Measurements from ENCODE around the gene TMEM167A. TPM values are rescaled to one million over a fixed set of nuclear protein-coding genes. Genes with fewer than 3 reads are reported as not detected.

TMEM167A gene
- 86.8 and 88.2 TPM in 2 replicates for total RNA-seq

- intact Hi-C loops (cut with micrococcal nuclease) = loop anchor here (1.0 to 5.0 kb wide), 12 partner anchors 261 to 1776 kb away; partner anchors contain the start of genes RPS23, SSBP2 and ZCCHC9
These were observed at the start of gene TMEM167A, which contains the start of gene XRCC4 for GRCh38 chr5:83076742-83077661. Gene TMEM167A (minus strand): TSS chr5:83077394. CDS start chr5:83077323, 71 bp downstream. Gene XRCC4 (plus strand): TSS chr5:83077547. CDS start chr5:83104920, 27,373 bp downstream.

GRCh38 chr5:83126501-83126900 lies 49.3 kb upstream of the TMEM167A start:
- intact Hi-C loops (cut with micrococcal nuclease) = no loop called here

GRCh38 chr5:83125560-83125959 lies 48.4 kb upstream of the TMEM167A start:
- intact Hi-C loops (cut with micrococcal nuclease) = no loop called here

- intact Hi-C loops (cut with micrococcal nuclease) = no loop called here
These were observed 47.4 kb upstream of the TMEM167A start for GRCh38 chr5:83124593-83124992.

DNA sequence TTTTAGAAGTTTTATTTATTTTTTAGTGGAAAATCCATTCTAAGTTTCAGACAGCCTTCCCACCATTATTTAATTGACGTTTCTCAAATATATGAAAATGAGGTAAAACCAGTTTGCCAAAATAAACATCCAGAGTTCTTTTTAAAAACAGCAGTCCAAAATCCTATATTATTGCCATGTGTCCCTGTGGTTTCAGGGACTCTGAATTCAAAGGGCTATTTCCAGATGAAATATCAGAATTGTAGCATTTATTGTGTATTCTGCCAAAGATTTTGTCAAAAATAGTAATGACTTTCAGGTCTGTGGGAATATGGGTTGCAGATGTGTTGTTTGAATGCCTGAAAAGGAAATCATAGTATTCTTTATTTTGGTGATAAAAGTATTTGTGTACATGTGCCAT lies 41.8 kb upstream of the TMEM167A start:
- intact Hi-C loops (cut with micrococcal nuclease) = no loop called here

DNA sequence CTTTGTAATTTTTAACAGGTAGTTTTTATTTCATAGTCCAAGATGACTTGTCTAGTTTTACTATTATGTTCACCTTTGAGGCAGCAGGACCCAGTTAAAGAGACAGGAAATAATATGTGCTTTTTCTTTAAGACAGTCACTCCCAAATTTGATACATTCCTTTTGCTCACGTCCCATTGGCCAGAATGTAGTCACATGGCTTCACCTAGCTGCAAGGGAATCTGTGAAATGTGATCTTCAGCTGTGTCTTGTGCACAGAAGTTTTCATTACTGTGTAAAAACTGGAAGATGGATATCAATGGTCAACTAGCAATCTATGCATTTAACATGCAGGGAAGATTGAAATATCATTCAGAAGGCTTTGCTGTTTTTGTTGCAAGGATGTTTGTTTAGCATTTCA lies 41.3 kb upstream of the TMEM167A start:
- intact Hi-C loops (cut with micrococcal nuclease) = no loop called here

DNA sequence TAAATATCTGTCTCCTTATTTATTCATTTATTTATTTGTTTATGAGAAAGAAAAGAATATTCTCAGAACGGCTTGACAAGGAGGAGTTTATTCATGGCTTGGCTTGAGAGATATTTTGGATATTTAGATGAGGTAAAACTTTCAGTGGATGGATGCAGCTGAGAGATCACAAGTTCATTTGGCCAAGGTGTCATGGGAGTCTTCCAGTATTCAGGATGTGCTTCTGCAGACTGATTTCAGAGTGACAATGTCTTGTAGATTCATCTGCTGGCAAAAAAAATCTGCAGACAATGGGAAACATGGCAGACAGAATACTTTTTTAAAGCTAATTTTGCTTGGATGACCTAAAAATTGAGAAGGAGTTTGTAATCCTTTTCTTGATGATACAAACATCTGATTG lies 38.6 kb upstream of the TMEM167A start:
- intact Hi-C loops (cut with micrococcal nuclease) = no loop called here

DNA sequence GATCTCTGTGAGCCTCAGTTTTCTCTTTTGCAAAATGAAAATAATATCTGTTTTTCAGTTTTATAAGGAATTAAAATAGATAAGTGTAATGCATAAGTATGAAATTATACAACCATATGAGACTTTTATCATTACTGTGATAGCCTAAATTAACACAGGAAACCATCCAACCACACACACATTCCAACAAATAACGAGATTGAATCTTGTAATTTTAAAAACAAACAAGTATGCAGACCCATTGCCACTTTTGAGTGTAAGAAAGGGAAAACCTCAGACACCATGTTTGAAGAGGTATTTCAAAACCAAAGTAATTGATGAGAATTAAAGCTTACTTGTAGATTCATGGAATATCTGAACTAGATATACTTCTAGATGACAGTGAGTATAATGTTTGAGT lies 32.2 kb upstream of the TMEM167A start:
- intact Hi-C loops (cut with micrococcal nuclease) = no loop called here

DNA sequence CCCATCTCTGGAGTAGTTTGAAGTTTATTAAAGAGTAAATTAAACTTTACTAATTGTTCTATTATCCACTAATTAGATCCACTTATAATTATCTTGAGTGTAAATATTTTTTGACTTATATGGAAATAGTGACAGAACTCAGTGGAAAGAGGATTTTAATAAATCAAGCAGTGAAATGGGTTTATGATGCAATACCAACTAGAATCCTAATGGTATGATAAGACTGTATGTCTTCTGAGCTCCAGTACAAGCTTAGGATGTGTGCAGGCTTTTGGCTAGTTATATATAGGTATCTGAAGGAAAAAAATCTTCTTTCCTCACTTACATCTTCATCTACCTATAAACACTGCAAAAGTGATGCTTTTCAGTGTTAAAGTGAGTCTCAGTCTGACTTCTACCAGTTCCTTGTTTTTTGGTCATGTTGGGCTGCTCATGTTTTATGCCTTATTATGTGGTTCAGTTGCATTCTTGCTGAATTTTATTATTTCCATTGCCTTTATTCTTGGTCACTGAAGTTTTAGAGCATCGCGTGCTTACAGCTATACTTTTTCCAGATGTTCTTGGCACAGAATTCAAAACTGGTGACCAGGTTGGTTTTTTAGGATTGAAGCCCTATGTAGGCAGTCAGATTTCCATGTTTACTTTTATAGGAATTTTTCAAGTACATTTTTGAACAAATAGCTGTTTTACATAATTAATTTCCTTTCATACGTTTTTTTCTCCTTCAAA lies 30.7 kb upstream of the TMEM167A start:
- intact Hi-C loops (cut with micrococcal nuclease) = no loop called here

- intact Hi-C loops (cut with micrococcal nuclease) = no loop called here
These were observed 26.8 kb upstream of the TMEM167A start for GRCh38 chr5:83104021-83104420.

GRCh38 chr5:83102364-83102980 lies 25.3 kb upstream of the TMEM167A start:
- intact Hi-C loops (cut with micrococcal nuclease) = no loop called here

DNA sequence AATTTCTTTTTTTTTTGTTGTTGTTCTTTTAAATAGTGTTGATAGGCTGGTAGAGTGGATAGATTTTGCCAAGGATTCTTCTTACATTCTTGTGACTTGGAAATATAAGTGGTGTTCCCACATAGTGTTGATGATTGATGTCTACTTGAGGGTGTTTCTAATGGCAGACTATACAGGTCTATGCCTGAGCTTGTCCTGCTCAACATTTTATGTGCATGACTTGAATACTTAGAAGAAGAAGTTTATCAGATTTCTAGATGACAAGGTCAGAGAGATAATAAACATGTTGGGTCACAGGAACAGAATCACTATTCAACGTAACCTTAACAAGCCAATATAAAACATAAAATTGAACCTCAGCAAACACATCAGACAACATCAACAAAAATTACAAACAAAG lies 24.3 kb upstream of the TMEM167A start:
- intact Hi-C loops (cut with micrococcal nuclease) = no loop called here

DNA sequence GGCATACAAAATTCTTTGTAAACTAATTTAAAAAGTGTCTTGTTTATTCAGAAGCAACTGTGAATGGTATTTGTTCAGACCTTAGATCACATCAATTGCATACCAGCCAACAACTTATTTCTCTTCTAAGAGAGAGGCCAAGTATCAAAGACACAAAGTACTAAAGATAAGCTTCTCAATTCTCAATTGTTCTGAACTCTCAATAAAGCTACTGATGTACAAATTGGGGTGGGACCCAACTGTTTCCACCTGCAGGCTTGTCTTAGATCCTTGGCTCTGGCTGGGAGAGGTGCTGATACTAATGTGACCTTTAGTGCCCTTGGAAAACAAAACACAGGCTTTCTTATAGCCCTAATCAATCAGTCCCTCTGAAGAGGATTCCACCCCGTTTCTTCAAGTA lies 22.3 kb upstream of the TMEM167A start:
- intact Hi-C loops (cut with micrococcal nuclease) = no loop called here

DNA sequence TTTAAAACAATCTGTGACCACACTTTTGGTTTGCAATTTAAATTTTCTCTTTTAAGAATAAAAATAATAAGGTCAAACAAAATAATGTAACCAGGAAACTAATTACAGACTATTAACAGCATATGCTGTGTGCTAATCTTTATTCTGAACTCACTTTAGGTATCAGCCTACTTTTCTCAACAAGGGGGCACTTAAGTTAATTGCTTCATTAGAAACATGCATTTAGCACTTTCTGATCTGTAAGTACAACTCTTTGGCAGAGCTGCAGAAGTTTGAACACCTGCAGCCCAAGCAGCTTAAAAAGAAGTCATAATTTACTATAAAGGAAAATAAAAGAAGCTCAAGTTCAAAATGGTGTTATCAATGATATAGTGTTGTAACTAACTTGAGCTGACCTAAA lies 21.8 kb upstream of the TMEM167A start:
- intact Hi-C loops (cut with micrococcal nuclease) = no loop called here

DNA sequence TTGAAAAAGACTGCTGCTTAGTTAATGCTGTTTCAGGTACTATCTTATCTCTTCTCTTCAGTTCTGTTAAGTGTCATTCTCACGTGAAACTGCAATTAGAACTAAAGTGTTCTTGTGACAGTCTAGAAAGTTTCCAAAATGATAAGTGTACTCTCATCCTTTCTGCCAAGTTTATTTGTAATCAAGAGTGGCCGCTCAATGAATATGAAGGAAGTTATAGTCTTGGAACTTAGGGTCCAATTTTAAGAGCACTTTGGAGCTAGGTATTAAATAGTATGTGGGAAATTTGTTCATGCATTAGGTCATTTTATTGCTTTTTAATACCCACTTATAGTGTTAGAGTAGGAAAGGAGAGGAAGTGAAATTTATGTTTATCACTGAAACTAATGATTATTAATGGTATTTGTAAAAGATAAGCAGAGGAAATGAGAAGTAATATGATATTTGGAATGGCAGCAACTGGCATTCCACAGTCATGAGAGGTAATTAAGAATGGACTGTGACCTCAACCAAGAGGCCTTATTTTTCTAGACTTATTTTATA lies 20.6 kb upstream of the TMEM167A start:
- intact Hi-C loops (cut with micrococcal nuclease) = no loop called here

DNA sequence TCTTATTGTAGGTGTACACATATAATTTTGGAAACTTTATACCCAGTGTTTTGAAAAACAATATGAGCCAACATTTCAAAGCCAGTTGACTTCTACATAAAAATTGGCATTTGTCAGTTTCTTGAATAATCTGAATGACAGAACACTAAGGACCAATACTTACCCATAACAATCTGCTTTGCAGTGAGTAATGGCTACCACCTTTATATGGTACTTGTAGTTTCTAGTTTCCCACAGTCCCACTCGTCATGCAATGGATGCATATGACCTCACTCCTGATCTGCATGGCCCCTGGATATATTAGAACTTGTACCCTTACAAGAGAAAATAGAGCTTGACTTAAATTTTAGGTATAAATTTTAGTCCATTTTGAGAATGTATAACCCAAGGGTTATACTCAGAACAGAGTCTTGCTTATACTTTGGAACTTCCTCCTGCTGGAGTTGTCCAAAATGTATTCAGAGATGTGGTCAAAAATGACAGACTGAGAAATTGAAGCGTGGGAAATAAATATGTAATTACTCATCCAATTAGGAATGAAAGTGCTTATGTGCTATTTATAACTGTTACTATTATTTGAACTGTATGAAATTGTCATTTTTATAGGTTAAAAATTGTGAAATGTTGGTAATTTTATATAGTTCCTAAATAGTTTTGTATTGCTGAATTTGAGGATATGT lies 19.6 kb upstream of the TMEM167A start:
- intact Hi-C loops (cut with micrococcal nuclease) = no loop called here

- intact Hi-C loops (cut with micrococcal nuclease) = no loop called here
These were observed 18.9 kb upstream of the TMEM167A start for GRCh38 chr5:83095957-83096539.

DNA sequence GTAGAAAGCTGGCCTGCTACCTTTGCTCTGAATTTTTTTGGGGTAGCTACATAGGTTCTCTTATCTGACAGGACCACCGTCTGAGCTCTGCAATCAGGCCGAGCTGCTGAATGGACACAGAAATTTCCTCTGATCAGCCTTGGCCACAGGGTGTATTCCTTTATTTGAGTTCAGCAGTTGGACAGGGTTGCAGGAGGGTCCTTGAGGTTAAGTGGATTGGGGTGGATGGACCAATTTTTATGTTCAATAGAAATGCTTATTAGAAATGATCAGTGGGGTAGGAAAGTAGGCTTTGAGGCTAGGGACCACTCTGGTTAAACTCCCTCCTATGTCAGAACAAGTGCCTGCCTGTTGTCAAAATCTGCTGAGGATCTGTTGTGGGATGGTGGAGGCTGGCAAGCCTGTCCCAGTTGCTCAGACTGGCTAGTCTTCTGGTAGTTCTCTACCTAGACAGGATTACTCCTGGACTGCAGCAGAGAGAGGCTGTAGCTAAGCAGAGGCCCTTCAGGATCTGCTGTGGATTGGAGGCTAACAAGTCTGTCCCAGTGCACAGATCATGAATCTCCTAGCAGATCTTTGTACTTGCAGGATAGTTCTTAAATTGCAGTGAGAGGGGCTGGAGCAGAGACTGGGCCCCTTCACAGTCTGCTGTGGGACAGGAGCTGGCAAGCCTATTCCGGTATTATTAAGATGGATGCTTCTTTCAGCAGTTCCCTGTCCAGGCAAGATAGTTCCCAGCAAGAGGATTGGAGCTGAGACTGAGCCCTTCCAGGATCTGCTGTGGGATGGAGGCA lies 18.2 kb upstream of the TMEM167A start:
- intact Hi-C loops (cut with micrococcal nuclease) = no loop called here

GRCh38 chr5:83093692-83094091 lies 16.5 kb upstream of the TMEM167A start:
- intact Hi-C loops (cut with micrococcal nuclease) = no loop called here

DNA sequence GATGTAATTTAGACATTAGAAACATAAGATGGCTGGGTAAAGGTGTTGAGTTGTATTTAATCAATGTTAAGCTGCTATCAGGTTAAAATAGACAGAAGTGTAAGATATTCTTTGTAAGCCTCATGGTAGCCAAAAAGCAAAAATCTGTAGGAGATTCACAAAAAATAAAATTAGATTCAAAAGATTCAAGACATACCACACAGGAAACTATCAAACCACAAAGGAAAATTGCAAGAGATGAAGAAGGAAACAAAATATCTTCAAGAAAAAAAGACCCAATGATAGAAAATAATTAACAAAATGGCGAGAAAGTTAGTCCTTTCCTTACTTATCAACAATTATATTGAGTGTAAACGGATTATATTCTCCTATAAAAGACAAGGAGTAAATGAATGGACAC lies 15.4 kb upstream of the TMEM167A start:
- intact Hi-C loops (cut with micrococcal nuclease) = no loop called here

All from T-helper 1 cell treated with Interleukin-12 subunit alpha and Interleukin-12 subunit beta and Interleukin-4 antibody, amounts not matched to agents 30 ng/mL and 1 ng/mL, for 36 hours (primary cell).